LNCAP (cell line): ENCODE measurements around the gene ULK2.

Experiments
- TF ChIP-seq, protein P1 (sequence below): fragments of 450-650 bp; IDR thresholded peaks from 2 replicates; pipeline ENCODE4 v1.5.1; 2017; ENCODE audit warnings: mild to moderate bottlenecking

ULK2 gene

GRCh38 chr17:19739241-19740201 lies 128.2 kb downstream of the ULK2 start:
- TF ChIP-seq, protein P1, sequence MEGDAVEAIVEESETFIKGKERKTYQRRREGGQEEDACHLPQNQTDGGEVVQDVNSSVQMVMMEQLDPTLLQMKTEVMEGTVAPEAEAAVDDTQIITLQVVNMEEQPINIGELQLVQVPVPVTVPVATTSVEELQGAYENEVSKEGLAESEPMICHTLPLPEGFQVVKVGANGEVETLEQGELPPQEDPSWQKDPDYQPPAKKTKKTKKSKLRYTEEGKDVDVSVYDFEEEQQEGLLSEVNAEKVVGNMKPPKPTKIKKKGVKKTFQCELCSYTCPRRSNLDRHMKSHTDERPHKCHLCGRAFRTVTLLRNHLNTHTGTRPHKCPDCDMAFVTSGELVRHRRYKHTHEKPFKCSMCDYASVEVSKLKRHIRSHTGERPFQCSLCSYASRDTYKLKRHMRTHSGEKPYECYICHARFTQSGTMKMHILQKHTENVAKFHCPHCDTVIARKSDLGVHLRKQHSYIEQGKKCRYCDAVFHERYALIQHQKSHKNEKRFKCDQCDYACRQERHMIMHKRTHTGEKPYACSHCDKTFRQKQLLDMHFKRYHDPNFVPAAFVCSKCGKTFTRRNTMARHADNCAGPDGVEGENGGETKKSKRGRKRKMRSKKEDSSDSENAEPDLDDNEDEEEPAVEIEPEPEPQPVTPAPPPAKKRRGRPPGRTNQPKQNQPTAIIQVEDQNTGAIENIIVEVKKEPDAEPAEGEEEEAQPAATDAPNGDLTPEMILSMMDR: no peak

DNA sequence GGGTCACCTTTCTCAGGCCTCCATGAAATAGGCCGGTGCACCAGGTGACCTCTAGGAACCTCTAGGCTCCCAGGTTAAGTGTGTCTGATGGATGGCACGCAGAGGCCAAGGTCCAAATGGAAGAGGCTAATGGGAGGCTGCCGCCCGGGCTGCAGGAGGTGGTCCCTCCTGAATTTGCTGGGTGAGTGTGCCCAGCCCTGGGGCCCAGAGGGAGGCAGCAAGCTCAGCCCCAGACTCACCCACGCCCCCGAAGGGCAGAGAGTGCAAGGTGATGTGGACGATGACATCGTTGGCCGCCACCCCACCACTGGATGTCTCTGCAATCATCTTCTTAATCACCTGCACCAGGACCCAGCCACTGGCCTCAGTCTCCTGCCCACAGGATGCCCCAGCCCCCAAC lies 129.0 kb downstream of the ULK2 start:
- TF ChIP-seq, protein P1: no peak

- TF ChIP-seq, protein P1: no peak
Observed at GRCh38 chr17:19738073-19738449, 129.7 kb downstream of the ULK2 start.

GRCh38 chr17:19737305-19738072 lies 130.2 kb downstream of the ULK2 start:
- TF ChIP-seq, protein P1: no peak

- TF ChIP-seq, protein P1: no peak
Observed at GRCh38 chr17:19736071-19736470, 131.7 kb downstream of the ULK2 start.

- TF ChIP-seq, protein P1: no peak
Observed at GRCh38 chr17:19733953-19734526, 133.7 kb downstream of the ULK2 start.

DNA sequence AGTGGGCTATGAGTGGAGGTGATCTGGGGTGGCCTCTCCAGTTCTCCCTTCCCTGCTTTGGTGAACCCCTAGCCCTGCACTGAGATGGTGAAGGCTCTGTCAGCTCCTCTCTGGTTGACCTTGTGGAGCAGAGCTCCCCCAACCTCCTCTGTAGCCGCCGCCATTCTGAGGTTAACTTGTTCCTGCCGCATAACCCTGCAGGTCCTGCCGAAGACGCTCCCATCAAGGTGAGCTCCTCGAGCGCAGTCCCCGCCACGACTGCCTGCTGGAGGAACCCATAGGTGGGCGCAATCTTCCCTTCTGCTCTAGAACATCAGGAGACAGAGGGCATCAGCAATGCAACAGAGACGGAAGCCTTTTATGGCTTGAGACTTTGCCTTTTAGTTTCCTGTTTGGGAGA lies 136.1 kb downstream of the ULK2 start:
- TF ChIP-seq, protein P1: no peak
